ENCODE results near the gene LMNB1. TPM values are rescaled to one million over a fixed set of nuclear protein-coding genes. Genes with fewer than 3 reads are reported as not detected.

Gene LMNB1
- total RNA-seq, 5 donors from 2014 or later (not counting 1 experiment from before 2014, with no cell fraction given), result 25.6 to 36.6 (median 30.9) TPM

- Histone ChIP-seq H3K36me3 (ENCODE audit: control insufficient read depth in 2 of 2, extremely low read depth in 1 of 2, insufficient read depth in 1 of 2, low read length in 1 of 2) (peaks cover 0 to 4% of the 10 kb centered on the region in 2 donors), H3K27ac (ENCODE audit: low read length) (no peak overlapping the region), H3K4me1 (ENCODE audit: control insufficient read depth in 1 of 2, extremely low read depth in 1 of 2, insufficient read depth in 2 of 2, low read length in 2 of 2) (peaks cover 5 to 13% of the 10 kb centered on the region in 2 experiments), H3K27me3 (replicated peaks in 1 of 2; ENCODE audit: control insufficient read depth in 2 of 2, extremely low read depth in 1 of 2, insufficient read depth in 2 of 2, low read length in 1 of 2) (no peaks in the 10 kb centered on the region), H3K4me3 (ENCODE audit: control insufficient read depth in 1 of 2, extremely low read depth in 1 of 2, low read length in 1 of 2) (no peak overlapping the region), H3K9me3 (no peaks in the 10 kb centered on the region)
- Mint-ChIP-seq H3K27me3 (no peaks in the 10 kb centered on the region), H3K9me3 (no peaks in the 10 kb centered on the region), H3K36me3 (peaks cover 6% of the 10 kb centered on the region), H3K4me3 (no peak overlapping the region), H3K4me1 (peaks cover 17 to 18% (median 17%) of the 10 kb centered on the region in 3 donors), H3K27ac (no peak overlapping the region)
- ATAC-seq (replicated peaks in 1 of 4) (no peak), DNase-seq (no peak)
- ChIA-PET CTCF (no interaction called here), POLR2A (no interaction called here)
- 100% methylated on average over 4 of the region's 11 CpGs for WGBS (ENCODE audit: insufficient coverage)
Measured at GRCh38 chr5:126858441-126858840, 81.5 kb downstream of the LMNB1 start.

GRCh38 chr5:126863402-126863801 is 86.5 kb downstream of the LMNB1 start:
- ATAC-seq (replicated peaks in 1 of 4) (no peak), DNase-seq (no peak)
- H3K9me3 Mint-ChIP-seq, result no peaks in the 10 kb centered on the region
- Histone ChIP-seq H3K4me3 (ENCODE audit: control insufficient read depth in 1 of 2, extremely low read depth in 1 of 2, low read length in 1 of 2) (no peak overlapping the region), H3K4me1 (ENCODE audit: control insufficient read depth in 1 of 2, extremely low read depth in 1 of 2, insufficient read depth in 2 of 2, low read length in 2 of 2) (no peaks in the 10 kb centered on the region), H3K27ac (ENCODE audit: low read length) (no peak overlapping the region), H3K9me3 (no peaks in the 10 kb centered on the region), H3K36me3 (ENCODE audit: control insufficient read depth in 2 of 2, extremely low read depth in 1 of 2, insufficient read depth in 1 of 2, low read length in 1 of 2) (no peaks in the 10 kb centered on the region), H3K27me3 (replicated peaks in 1 of 2; ENCODE audit: control insufficient read depth in 2 of 2, extremely low read depth in 1 of 2, insufficient read depth in 2 of 2, low read length in 1 of 2) (no peaks in the 10 kb centered on the region)
- ChIA-PET POLR2A (no interaction called here), CTCF (no interaction called here)
- H3K27ac Mint-ChIP-seq, result no peak overlapping the region
- no peaks in the 10 kb centered on the region for H3K27me3 Mint-ChIP-seq
- no peaks in the 10 kb centered on the region for H3K36me3 Mint-ChIP-seq
- H3K4me3 Mint-ChIP-seq, result no peak overlapping the region
- H3K4me1 Mint-ChIP-seq, result peaks cover under 1 to 3% (median under 1%) of the 10 kb centered on the region in 3 donors
- WGBS (ENCODE audit: insufficient coverage), result no CpG with 5 or more reads among the region's 4 CpGs

GRCh38 chr5:126864042-126864688 is 87.2 kb downstream of the LMNB1 start:
- POLR2A ChIA-PET, result no interaction called here
- Histone ChIP-seq H3K36me3 (ENCODE audit: control insufficient read depth in 2 of 2, extremely low read depth in 1 of 2, insufficient read depth in 1 of 2, low read length in 1 of 2) (no peaks in the 10 kb centered on the region), H3K9me3 (no peaks in the 10 kb centered on the region), H3K4me1 (ENCODE audit: control insufficient read depth in 1 of 2, extremely low read depth in 1 of 2, insufficient read depth in 2 of 2, low read length in 2 of 2) (peaks cover 3 to 5% of the 10 kb centered on the region in 2 experiments), H3K4me3 (ENCODE audit: control insufficient read depth in 1 of 2, extremely low read depth in 1 of 2, low read length in 1 of 2) (no peak overlapping the region), H3K27me3 (replicated peaks in 1 of 2; ENCODE audit: control insufficient read depth in 2 of 2, extremely low read depth in 1 of 2, insufficient read depth in 2 of 2, low read length in 1 of 2) (no peaks in the 10 kb centered on the region), H3K27ac (ENCODE audit: low read length) (no peak overlapping the region)
- no peaks in the 10 kb centered on the region for H3K36me3 Mint-ChIP-seq
- H3K4me1 Mint-ChIP-seq, result peaks cover 8 to 11% (median 8%) of the 10 kb centered on the region in 3 donors
- 94% methylated on average over 20 of the region's 22 CpGs for WGBS (ENCODE audit: insufficient coverage)
- no peak overlapping the region for H3K27ac Mint-ChIP-seq
- H3K9me3 Mint-ChIP-seq, result no peaks in the 10 kb centered on the region
- H3K27me3 Mint-ChIP-seq, result no peaks in the 10 kb centered on the region
- ATAC-seq (replicated peaks in 1 of 4), result no peak
- no peak overlapping the region for H3K4me3 Mint-ChIP-seq
- CTCF ChIA-PET, result no interaction called here
- DNase-seq, result no peak

- CTCF ChIA-PET, result no interaction called here
- Mint-ChIP-seq H3K9me3 (no peaks in the 10 kb centered on the region), H3K27ac (no peak overlapping the region), H3K4me3 (no peak overlapping the region), H3K36me3 (no peaks in the 10 kb centered on the region), H3K4me1 (peaks cover 10 to 16% (median 11%) of the 10 kb centered on the region in 3 donors), H3K27me3 (no peaks in the 10 kb centered on the region)
- ATAC-seq (replicated peaks in 1 of 4), result no peak
- H3K9me3 ChIP-seq, result no peaks in the 10 kb centered on the region
- H3K27ac ChIP-seq (ENCODE audit: low read length), result no peak overlapping the region
- H3K4me1 ChIP-seq (ENCODE audit: control insufficient read depth in 1 of 2, extremely low read depth in 1 of 2, insufficient read depth in 2 of 2, low read length in 2 of 2), result peaks cover 7 to 8% of the 10 kb centered on the region in 2 experiments
- H3K4me3 ChIP-seq (ENCODE audit: control insufficient read depth in 1 of 2, extremely low read depth in 1 of 2, low read length in 1 of 2), result no peak overlapping the region
- POLR2A ChIA-PET, result no interaction called here
- WGBS (ENCODE audit: insufficient coverage), result 90% methylated on average over 1 of the region's 3 CpGs
- H3K36me3 ChIP-seq (ENCODE audit: control insufficient read depth in 2 of 2, extremely low read depth in 1 of 2, insufficient read depth in 1 of 2, low read length in 1 of 2), result no peaks in the 10 kb centered on the region
- H3K27me3 ChIP-seq (replicated peaks in 1 of 2; ENCODE audit: control insufficient read depth in 2 of 2, extremely low read depth in 1 of 2, insufficient read depth in 2 of 2, low read length in 1 of 2), result no peaks in the 10 kb centered on the region
- DNase-seq, result no peak
Measured at GRCh38 chr5:126865299-126865698, 88.4 kb downstream of the LMNB1 start.

- H3K4me1 Mint-ChIP-seq, result peaks cover 10 to 16% (median 11%) of the 10 kb centered on the region in 3 donors
- CTCF ChIA-PET, result no interaction called here
- no peak overlapping the region for H3K4me3 ChIP-seq (ENCODE audit: control insufficient read depth in 1 of 2, extremely low read depth in 1 of 2, low read length in 1 of 2)
- H3K4me3 Mint-ChIP-seq, result no peak overlapping the region
- no peaks in the 10 kb centered on the region for H3K9me3 Mint-ChIP-seq
- H3K9me3 ChIP-seq, result no peaks in the 10 kb centered on the region
- no peak overlapping the region for H3K27ac Mint-ChIP-seq
- DNase-seq, result no peak
- peaks cover 7 to 8% of the 10 kb centered on the region in 2 experiments for H3K4me1 ChIP-seq (ENCODE audit: control insufficient read depth in 1 of 2, extremely low read depth in 1 of 2, insufficient read depth in 2 of 2, low read length in 2 of 2)
- 100% methylated on average over 4 of the region's 8 CpGs for WGBS (ENCODE audit: insufficient coverage)
- no peaks in the 10 kb centered on the region for H3K27me3 Mint-ChIP-seq
- H3K36me3 Mint-ChIP-seq, result no peaks in the 10 kb centered on the region
- POLR2A ChIA-PET, result no interaction called here
- H3K27me3 ChIP-seq (replicated peaks in 1 of 2; ENCODE audit: control insufficient read depth in 2 of 2, extremely low read depth in 1 of 2, insufficient read depth in 2 of 2, low read length in 1 of 2), result no peaks in the 10 kb centered on the region
- no peak overlapping the region for H3K27ac ChIP-seq (ENCODE audit: low read length)
- H3K36me3 ChIP-seq (ENCODE audit: control insufficient read depth in 2 of 2, extremely low read depth in 1 of 2, insufficient read depth in 1 of 2, low read length in 1 of 2), result no peaks in the 10 kb centered on the region
- ATAC-seq (replicated peaks in 1 of 4), result no peak
Measured at GRCh38 chr5:126866851-126867636, 90.1 kb downstream of the LMNB1 start.

- WGBS (ENCODE audit: insufficient coverage), result 79% methylated on average over 9 of the region's 11 CpGs
- peak overlapping the region; percentile 29 to 64 for H3K4me3 ChIP-seq (ENCODE audit: control insufficient read depth in 1 of 2, extremely low read depth in 1 of 2, low read length in 1 of 2)
- no peaks in the 10 kb centered on the region for H3K9me3 ChIP-seq
- POLR2A ChIA-PET, result no interaction called here
- Mint-ChIP-seq H3K27ac (peak overlapping the region; percentile 75 to 80), H3K9me3 (no peaks in the 10 kb centered on the region), H3K4me1 (peaks cover 10 to 16% (median 11%) of the 10 kb centered on the region in 3 donors), H3K36me3 (peaks cover 4% of the 10 kb centered on the region), H3K4me3 (peak overlapping the region; percentile 74 to 81 (median 77)), H3K27me3 (no peaks in the 10 kb centered on the region)
- ATAC-seq (replicated peaks in 1 of 4), result no peak
- no peaks in the 10 kb centered on the region for H3K36me3 ChIP-seq (ENCODE audit: control insufficient read depth in 2 of 2, extremely low read depth in 1 of 2, insufficient read depth in 1 of 2, low read length in 1 of 2)
- CTCF ChIA-PET, result no interaction called here
- DNase-seq, result no peak
- no peaks in the 10 kb centered on the region for H3K27me3 ChIP-seq (replicated peaks in 1 of 2; ENCODE audit: control insufficient read depth in 2 of 2, extremely low read depth in 1 of 2, insufficient read depth in 2 of 2, low read length in 1 of 2)
- no peak overlapping the region for H3K27ac ChIP-seq (ENCODE audit: low read length)
- peaks cover 7 to 8% of the 10 kb centered on the region in 2 experiments for H3K4me1 ChIP-seq (ENCODE audit: control insufficient read depth in 1 of 2, extremely low read depth in 1 of 2, insufficient read depth in 2 of 2, low read length in 2 of 2)
Measured at GRCh38 chr5:126868338-126869004, 91.5 kb downstream of the LMNB1 start.
